Endodermal cell (in vitro differentiated cells): ENCODE results near the gene ST6GALNAC1. TPM values are rescaled to one million over a fixed set of nuclear protein-coding genes. Genes with fewer than 3 reads are reported as not detected.

Experiments used
- DNase-seq: peaks from one replicate; pipeline ENCODE4 v3.0.0-alpha.2; 2017
- H3K27ac ChIP-seq: 2 replicates; pipeline ENCODE4 v1.5.1; 2013; ENCODE audit warnings: mild to moderate bottlenecking, low read depth, low read length, moderate library complexity
- H3K27me3 ChIP-seq: 2 replicates; pipeline ENCODE4 v1.6.1; 2013; ENCODE audit warnings: mild to moderate bottlenecking, low read length, moderate library complexity; ENCODE audit not compliant: insufficient read depth, control insufficient read depth, poor library complexity, severe bottlenecking
- H3K36me3 ChIP-seq: 2 replicates; pipeline ENCODE4 v1.7.0; 2013; ENCODE audit warnings: mild to moderate bottlenecking, low read length, moderate library complexity; ENCODE audit not compliant: control insufficient read depth, insufficient read depth
- H3K4me1 ChIP-seq: one replicate; pipeline ENCODE4 v1.7.0; 2013; ENCODE audit warnings: low read length; ENCODE audit not compliant: control insufficient read depth, insufficient read depth
- H3K4me3 ChIP-seq: 2 replicates; pipeline ENCODE4 v1.5.1; 2013; ENCODE audit warnings: mild to moderate bottlenecking, low read length, moderate library complexity
- H3K9ac ChIP-seq: 2 replicates; pipeline ENCODE4 v1.6.1; 2013; ENCODE audit warnings: mild to moderate bottlenecking, low read length, moderate library complexity; ENCODE audit not compliant: poor library complexity, severe bottlenecking; ENCODE audit errors: extremely low read depth
- H3K9me3 ChIP-seq: 2 replicates; pipeline ENCODE4 v1.6.1; 2013; ENCODE audit warnings: mild to moderate bottlenecking, low read length, moderate library complexity; ENCODE audit not compliant: control insufficient read depth
- H3K27ac Mint-ChIP-seq: 2 replicates; pipeline ENCODE4 v1.8.0; 2020; ENCODE audit warnings: mixed read lengths
- H3K27me3 Mint-ChIP-seq: 2 replicates; pipeline ENCODE4 v1.8.0; 2021; ENCODE audit warnings: mild to moderate bottlenecking, mixed read lengths; ENCODE audit not compliant: insufficient read depth
- H3K36me3 Mint-ChIP-seq: 2 replicates; pipeline ENCODE4 v1.8.0; 2020; ENCODE audit warnings: low read depth, mixed read lengths
- H3K4me1 Mint-ChIP-seq: 2 replicates; pipeline ENCODE4 v1.8.0; 2020; ENCODE audit warnings: mixed read lengths
- H3K4me3 Mint-ChIP-seq: 2 replicates; pipeline ENCODE4 v1.8.0; 2020; ENCODE audit warnings: mild to moderate bottlenecking, moderate library complexity, mixed read lengths
- H3K9me3 Mint-ChIP-seq: 2 replicates; pipeline ENCODE4 v1.8.0; 2020; ENCODE audit warnings: mild to moderate bottlenecking, mixed read lengths
- WGBS, 2 experiments: methylation state at CpG; one replicate each; pipeline versions ENCODE4 v1.1.5 to v1.1.7; 2013; ENCODE audit warnings: missing lambda C conversion rate in 2 of 2, mixed read lengths in 1 of 2; ENCODE audit not compliant: insufficient coverage in 1 of 2, insufficient read length in 1 of 2; 5-methylcytosine and 5-hydroxymethylcytosine counted together
- total RNA-seq, 2 donors: library from RNA; stranded (reverse); fragmentation: NEBNext Ultra II Directional in 1 of 2; extraction: Animal tissue kit (Norgen Biotek cat#: 25700) in 1 of 2; gene quantifications; 2 replicates in 1 of 2; 3 replicates in 1 of 2; pipeline ENCODE4 v1.2.1, GENCODE V29; 2021
- TF ChIP-seq, protein P1 (sequence below): fragments of 200-600 bp; sonication (generic); conservative IDR thresholded peaks from 2 replicates; pipeline ENCODE4 v1.5.0; 2021; ENCODE audit warnings: antibody characterized with exemption, mild to moderate bottlenecking

The ST6GALNAC1 gene
- total RNA-seq, 2 donors from 2014 or later = not detected

GRCh38 chr17:76689859-76690258, 46.3 kb upstream of the ST6GALNAC1 start:
- DNase-seq = no peak
- no peaks in the 10 kb centered on the region for H3K27me3 Mint-ChIP-seq
- no peaks in the 10 kb centered on the region for H3K27me3 ChIP-seq
- H3K4me3 ChIP-seq = no peak overlapping the region
- TF ChIP-seq, protein P1, sequence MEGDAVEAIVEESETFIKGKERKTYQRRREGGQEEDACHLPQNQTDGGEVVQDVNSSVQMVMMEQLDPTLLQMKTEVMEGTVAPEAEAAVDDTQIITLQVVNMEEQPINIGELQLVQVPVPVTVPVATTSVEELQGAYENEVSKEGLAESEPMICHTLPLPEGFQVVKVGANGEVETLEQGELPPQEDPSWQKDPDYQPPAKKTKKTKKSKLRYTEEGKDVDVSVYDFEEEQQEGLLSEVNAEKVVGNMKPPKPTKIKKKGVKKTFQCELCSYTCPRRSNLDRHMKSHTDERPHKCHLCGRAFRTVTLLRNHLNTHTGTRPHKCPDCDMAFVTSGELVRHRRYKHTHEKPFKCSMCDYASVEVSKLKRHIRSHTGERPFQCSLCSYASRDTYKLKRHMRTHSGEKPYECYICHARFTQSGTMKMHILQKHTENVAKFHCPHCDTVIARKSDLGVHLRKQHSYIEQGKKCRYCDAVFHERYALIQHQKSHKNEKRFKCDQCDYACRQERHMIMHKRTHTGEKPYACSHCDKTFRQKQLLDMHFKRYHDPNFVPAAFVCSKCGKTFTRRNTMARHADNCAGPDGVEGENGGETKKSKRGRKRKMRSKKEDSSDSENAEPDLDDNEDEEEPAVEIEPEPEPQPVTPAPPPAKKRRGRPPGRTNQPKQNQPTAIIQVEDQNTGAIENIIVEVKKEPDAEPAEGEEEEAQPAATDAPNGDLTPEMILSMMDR = no peak
- H3K9me3 ChIP-seq = no peaks in the 10 kb centered on the region
- H3K4me1 Mint-ChIP-seq = peaks cover 5% of the 10 kb centered on the region
- no peak overlapping the region for H3K4me3 Mint-ChIP-seq
- WGBS, 2 experiments = 96% methylated on average over 11 of the region's 11 CpGs
- no peak overlapping the region for H3K27ac ChIP-seq
- H3K4me1 ChIP-seq = no peaks in the 10 kb centered on the region
- H3K36me3 Mint-ChIP-seq = peaks cover 5% of the 10 kb centered on the region
- H3K36me3 ChIP-seq = no peaks in the 10 kb centered on the region
- no peak overlapping the region for H3K27ac Mint-ChIP-seq
- no peaks in the 10 kb centered on the region for H3K9me3 Mint-ChIP-seq
- H3K9ac ChIP-seq = no peak overlapping the region

- H3K27ac Mint-ChIP-seq = peak overlapping the region; percentile 85
These were observed 44.6 kb upstream of the ST6GALNAC1 start for GRCh38 chr17:76688165-76688622.

DNA sequence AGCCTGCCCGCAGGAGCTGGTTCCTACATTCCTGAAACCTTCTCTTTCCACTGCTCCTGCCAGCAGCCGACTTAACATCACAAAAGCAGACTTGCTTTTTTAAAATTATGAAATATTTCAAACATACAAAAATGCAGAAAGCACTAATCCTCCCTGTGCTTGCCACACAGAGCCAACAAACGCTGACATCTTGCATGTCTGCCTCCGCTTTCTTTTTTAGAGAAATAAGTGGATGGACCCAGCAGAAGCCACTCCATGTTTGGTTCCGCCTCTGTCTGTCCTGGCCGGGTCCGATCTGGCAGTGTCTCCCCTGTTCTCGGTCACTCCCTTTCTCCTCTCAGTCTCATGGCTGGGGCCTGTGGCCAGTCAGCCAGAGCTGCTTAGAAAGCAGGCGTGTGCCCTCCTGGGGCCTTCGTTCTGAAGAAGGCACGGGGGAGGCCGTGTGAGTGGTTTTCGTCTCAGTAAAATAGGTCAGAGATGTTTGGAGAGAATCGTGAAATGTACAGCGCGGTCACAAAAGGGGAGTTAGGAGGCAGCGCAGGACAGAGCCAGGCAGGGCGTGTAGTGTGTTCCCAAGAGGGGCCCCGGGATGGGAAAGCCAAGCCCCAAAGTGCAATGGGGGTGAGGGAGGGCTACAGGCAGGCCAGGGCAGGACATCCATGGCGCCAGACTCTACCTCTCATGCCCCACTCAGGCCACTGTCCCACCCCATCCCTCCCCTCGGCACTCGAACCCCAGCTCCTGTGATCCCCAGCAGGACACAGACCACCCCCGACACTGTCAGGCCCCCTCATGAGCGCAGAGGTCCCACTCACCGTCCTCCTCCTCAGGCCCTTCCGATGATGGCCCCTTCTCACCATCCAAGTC, 44.0 kb upstream of the ST6GALNAC1 start:
- no peak for DNase-seq
- Histone ChIP-seq H3K27ac (no peak overlapping the region), H3K27me3 (no peaks in the 10 kb centered on the region), H3K4me3 (no peak overlapping the region), H3K36me3 (peaks cover 4% of the 10 kb centered on the region), H3K4me1 (no peaks in the 10 kb centered on the region), H3K9ac (no peak overlapping the region), H3K9me3 (no peaks in the 10 kb centered on the region)
- peaks cover 7% of the 10 kb centered on the region for H3K4me1 Mint-ChIP-seq
- TF ChIP-seq, protein P1 = no peak
- no peaks in the 10 kb centered on the region for H3K27me3 Mint-ChIP-seq
- 79 to 89% methylated on average over 13 to 26 of the region's 26 CpGs for WGBS, 2 experiments
- peak overlapping the region; percentile 85 for H3K27ac Mint-ChIP-seq
- H3K9me3 Mint-ChIP-seq = no peaks in the 10 kb centered on the region
- peaks cover 8% of the 10 kb centered on the region for H3K36me3 Mint-ChIP-seq
- no peak overlapping the region for H3K4me3 Mint-ChIP-seq

More at GRCh38 chr17:76688165-76688622, 44.6 kb upstream of the ST6GALNAC1 start:
- Histone ChIP-seq H3K36me3 (peaks cover 1% of the 10 kb centered on the region), H3K4me3 (no peak overlapping the region), H3K27me3 (no peaks in the 10 kb centered on the region), H3K4me1 (no peaks in the 10 kb centered on the region), H3K9me3 (no peaks in the 10 kb centered on the region), H3K27ac (no peak overlapping the region), H3K9ac (no peak overlapping the region)
- Mint-ChIP-seq H3K27me3 (no peaks in the 10 kb centered on the region), H3K9me3 (no peaks in the 10 kb centered on the region), H3K36me3 (peaks cover 8% of the 10 kb centered on the region), H3K4me1 (peaks cover 7% of the 10 kb centered on the region), H3K4me3 (no peak overlapping the region)
- no peak for DNase-seq
- TF ChIP-seq, protein P1 = no peak
- 95 to 96% methylated on average over 9 to 11 of the region's 11 CpGs for WGBS, 2 experiments
